ENCODE measurements around the gene IRF1. TPM values are rescaled to one million over a fixed set of nuclear protein-coding genes. Genes with fewer than 3 reads are reported as not detected.
"Not testable (repeated sequence)": the region's sequence is repeated elsewhere in the genome, so short reads cannot be mapped to it uniquely, and the experiment has no call there.

The IRF1 gene
- total RNA-seq, 1 donor from 2014 or later, result 13.7 TPM

DNA sequence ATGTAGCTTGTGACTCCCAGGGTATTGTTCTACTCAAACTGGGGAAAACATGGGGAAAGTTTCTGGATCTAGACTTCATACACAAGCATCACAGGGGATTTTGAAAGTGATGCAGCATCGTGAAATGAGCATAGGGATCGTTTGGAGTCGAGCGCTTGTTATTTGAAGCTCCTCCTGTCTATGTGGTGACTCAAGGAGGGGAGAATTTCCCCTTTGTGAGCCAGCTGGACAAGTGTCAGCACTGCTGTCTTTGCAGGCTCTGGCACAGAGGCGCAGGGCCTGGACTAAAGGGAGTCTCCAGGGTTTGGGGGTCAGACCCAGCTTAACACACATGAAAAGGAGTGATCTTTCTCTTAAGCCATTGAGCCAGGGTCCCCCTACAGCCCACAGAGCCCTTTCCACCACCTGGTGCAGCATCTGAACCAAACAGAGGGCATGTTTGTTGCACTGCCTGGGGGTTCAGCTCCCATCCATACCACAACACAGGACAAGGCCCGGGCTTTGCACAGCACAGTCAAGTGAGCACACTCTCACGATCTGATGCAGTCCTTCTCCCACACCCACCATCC, 51.0 kb downstream of the IRF1 start:
- peak; percentile 75 for DNase-seq (ENCODE audit: low spot score)

GRCh38 chr5:132438917-132439316, 51.7 kb downstream of the IRF1 start:
- DNase-seq (ENCODE audit: low spot score), result no peak

DNA sequence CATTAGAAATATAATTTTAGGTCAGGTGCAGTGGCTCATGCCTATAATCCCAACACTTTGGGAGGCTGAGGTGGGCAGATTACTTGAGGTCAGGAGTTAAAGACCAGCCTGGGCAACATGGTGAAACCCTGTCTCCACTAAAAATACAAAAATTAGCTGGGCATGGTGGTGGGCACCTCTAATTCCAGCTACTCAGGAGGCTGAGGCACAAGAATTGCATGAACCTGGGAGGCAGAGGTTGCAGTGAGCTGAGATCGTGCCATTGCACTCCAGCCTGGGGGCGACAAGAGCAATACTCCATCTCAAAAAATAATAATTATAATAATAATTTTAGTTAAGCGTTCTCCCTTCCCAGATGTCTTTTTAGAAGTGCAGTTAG, 52.3 kb downstream of the IRF1 start:
- DNase-seq (ENCODE audit: low spot score), result not testable (repeated sequence)

GRCh38 chr5:132437604-132438266, 52.8 kb downstream of the IRF1 start:
- peak; percentile 91 for DNase-seq (ENCODE audit: low spot score)

DNA sequence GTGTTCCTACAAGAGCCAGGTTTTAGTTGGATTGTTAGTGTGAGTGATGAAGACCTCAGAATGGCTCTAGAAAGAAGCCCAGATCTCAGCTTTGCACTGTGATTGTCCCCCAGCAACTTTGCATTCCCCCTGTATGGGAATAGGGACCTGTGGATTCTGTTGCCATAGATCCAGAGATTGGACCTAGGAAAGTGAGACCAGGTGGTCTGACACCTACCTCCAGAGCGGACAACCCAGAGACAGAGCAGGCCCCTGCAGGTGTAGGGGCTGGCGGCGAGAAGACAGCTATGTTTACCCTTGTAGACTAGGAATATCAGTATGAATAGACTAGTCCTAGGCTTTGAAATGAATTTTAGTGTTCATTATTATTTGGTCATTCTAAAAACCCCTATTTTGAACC, 53.6 kb downstream of the IRF1 start:
- no peak for DNase-seq (ENCODE audit: low spot score)

GRCh38 chr5:132435886-132436285, 54.7 kb downstream of the IRF1 start:
- no peak for DNase-seq (ENCODE audit: low spot score)

DNA sequence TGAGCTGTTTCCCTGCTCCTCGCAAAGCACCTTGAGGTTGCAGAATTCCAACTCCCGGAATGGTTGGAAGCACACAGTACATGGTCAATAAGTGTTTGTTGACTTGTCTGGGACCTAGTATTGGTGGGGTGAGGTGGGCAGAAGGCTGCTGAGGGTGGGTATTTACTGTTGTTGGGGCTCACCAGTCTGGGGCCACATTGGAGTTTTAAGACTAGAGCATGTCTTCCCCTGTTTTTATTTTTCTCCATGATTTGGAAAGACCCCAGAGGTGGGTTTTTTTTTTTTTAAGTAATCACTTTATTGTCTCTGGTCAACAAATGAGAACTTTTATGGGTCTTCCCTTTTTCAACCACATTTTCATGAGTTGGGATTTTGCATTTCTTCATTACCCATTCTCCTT, 55.1 kb downstream of the IRF1 start:
- no peak for DNase-seq (ENCODE audit: low spot score)

DNA sequence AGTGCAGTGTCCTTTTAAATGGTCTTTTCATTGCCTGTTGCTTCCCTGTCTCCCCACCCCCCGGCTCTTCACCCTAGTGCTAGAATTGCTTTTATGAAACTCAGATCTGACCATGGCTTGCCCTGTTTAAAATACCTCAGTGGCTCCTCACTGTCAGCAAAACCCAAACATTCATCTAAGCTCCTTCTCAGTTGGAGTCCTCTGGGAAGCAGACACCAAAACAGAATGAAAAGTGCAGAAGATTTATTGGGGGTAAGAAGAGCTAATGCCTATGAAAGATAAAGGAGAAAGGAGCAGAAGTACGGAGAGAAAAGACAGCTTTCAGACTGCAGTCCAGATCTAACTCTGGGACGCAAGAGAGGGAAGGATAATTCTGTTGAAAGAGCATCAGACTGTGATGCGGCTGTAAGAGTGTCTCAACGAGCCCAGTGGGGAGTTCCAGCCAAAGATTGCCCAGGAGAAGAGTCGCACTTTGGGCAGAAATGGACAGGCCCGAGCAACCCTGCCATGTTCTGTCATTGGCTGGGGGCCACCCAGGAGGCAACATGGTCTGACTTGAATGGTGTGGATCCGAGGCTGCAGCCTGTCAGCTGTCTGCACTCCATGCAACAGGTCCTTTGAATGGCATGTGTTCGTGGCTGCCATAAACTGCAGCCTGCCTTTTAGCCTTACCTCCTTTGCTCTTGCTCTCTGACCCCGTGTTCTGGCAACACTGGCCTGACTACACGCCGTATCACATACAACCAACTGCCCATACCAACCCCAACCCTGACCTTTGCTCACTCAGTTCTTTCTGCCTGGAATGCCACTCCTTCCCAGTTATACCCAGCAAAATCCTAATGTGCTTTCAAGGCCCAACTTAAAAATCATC, 55.9 kb downstream of the IRF1 start:
- DNase-seq (ENCODE audit: low spot score), result peak; percentile 89

DNA sequence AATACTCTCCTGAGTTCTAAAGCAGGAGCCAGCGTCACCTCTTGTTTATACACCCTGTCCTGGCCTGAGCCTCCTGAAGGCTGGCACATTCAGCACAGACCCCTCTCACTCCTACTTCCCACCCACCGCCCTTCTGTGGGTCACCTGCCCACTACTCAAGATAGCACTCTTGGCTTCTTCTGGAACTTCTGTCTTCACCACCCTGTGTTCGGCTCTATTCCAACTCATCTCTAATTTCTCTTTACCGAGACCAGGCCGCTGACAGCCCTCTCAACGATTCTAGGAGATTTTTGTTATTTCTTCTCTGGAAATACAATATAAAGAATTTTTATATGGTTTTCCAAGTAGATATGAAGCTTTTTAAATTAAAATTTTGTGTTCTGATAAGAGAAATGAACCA, 57.4 kb downstream of the IRF1 start:
- DNase-seq (ENCODE audit: low spot score), result no peak

- DNase-seq (ENCODE audit: low spot score), result no peak
Measured at GRCh38 chr5:132431632-132432031, 58.9 kb downstream of the IRF1 start.

Other genes starting within 250 kb of the IRF1 start
- 47.9 TPM for gene PDLIM4, start 233.1 kb downstream of the IRF1 start, total RNA-seq (ENCODE audit: insufficient read depth, low replicate concordance)
- 4.6 TPM for gene SLC22A4, start 196.4 kb downstream of the IRF1 start, total RNA-seq (ENCODE audit: insufficient read depth, low replicate concordance)
- 6.0 TPM for gene SLC22A5, start 121.1 kb downstream of the IRF1 start, total RNA-seq (ENCODE audit: insufficient read depth, low replicate concordance)
- gene IL5, start 52.7 kb upstream of the IRF1 start, total RNA-seq (ENCODE audit: insufficient read depth, low replicate concordance), result 7.7 TPM
- 35.9 TPM for gene RAD50, start 66.2 kb upstream of the IRF1 start, total RNA-seq (ENCODE audit: insufficient read depth, low replicate concordance)
- gene IL13, start 167.4 kb upstream of the IRF1 start, total RNA-seq (ENCODE audit: insufficient read depth, low replicate concordance), result not detected
- not detected for gene IL4, start 183.2 kb upstream of the IRF1 start, total RNA-seq (ENCODE audit: insufficient read depth, low replicate concordance)
- 7.2 TPM for gene KIF3A, start 246.8 kb upstream of the IRF1 start, total RNA-seq (ENCODE audit: insufficient read depth, low replicate concordance)